Erythroblast (primary cell): ENCODE results near the gene C1orf50.
"Not testable (repeated sequence)": the region's sequence is repeated elsewhere in the genome, so short reads cannot be mapped to it uniquely, and the experiment has no call there.

Experiments used
- DNase-seq, 2 experiments: peaks; one replicate each; lab custom pipeline; 2025; lab: John Stamatoyannopoulos, UW
- GATA1 ChIP-seq: IDR thresholded peaks from 2 replicates; pipeline ENCODE4 v1.6.1; 2011; ENCODE audit warnings: low read depth, mild to moderate bottlenecking, control low read depth, low read length, moderate library complexity
- POLR2A ChIP-seq: IDR thresholded peaks from 2 replicates; pipeline ENCODE4 v1.6.1; 2011; ENCODE audit warnings: mild to moderate bottlenecking, low read length

Gene C1orf50

GRCh38 chr1:42744148-42744413, 23.0 kb upstream of the C1orf50 start:
- TF ChIP-seq POLR2A (no peak), GATA1 (no peak)
- no peak for DNase-seq

- TF ChIP-seq GATA1 (no peak), POLR2A (no peak)
- DNase-seq, result no peak
Measured at GRCh38 chr1:42745851-42746250, 21.2 kb upstream of the C1orf50 start.

GRCh38 chr1:42746436-42747105, 20.5 kb upstream of the C1orf50 start:
- DNase-seq, result no peak
- TF ChIP-seq POLR2A (no peak), GATA1 (no peak)

GRCh38 chr1:42747125-42747524, 19.9 kb upstream of the C1orf50 start:
- peak; percentile 26 to 62 for DNase-seq

GRCh38 chr1:42748021-42748420, 19.0 kb upstream of the C1orf50 start:
- DNase-seq, result no peak
- TF ChIP-seq POLR2A (no peak), GATA1 (no peak)

More at GRCh38 chr1:42747125-42747524, 19.9 kb upstream of the C1orf50 start:
- no peak for TF ChIP-seq POLR2A
- no peak for TF ChIP-seq GATA1

- no peak for DNase-seq
- no peak for TF ChIP-seq POLR2A
Measured at GRCh38 chr1:42748461-42749410, 18.3 kb upstream of the C1orf50 start.

- TF ChIP-seq GATA1 (no peak), POLR2A (no peak)
- no peak for DNase-seq
Measured at GRCh38 chr1:42750041-42750440, 17.0 kb upstream of the C1orf50 start.

- not testable (repeated sequence) for DNase-seq
Measured at GRCh38 chr1:42751511-42752070, 15.5 kb upstream of the C1orf50 start.

GRCh38 chr1:42752284-42752683, 14.8 kb upstream of the C1orf50 start:
- no peak for TF ChIP-seq POLR2A
- no peak for TF ChIP-seq GATA1
- DNase-seq, result no peak

GRCh38 chr1:42753070-42753469, 14.0 kb upstream of the C1orf50 start:
- no peak for DNase-seq
- no peak for TF ChIP-seq POLR2A
- no peak for TF ChIP-seq GATA1

GRCh38 chr1:42756956-42757891, 9.8 kb upstream of the C1orf50 start:
- TF ChIP-seq POLR2A, result no peak
- no peak for TF ChIP-seq GATA1
- DNase-seq, result peak; percentile 75 to 78

- TF ChIP-seq POLR2A (no peak), GATA1 (no peak)
Measured at GRCh38 chr1:42757892-42758275, 9.2 kb upstream of the C1orf50 start.

GRCh38 chr1:42758641-42759040, 8.4 kb upstream of the C1orf50 start:
- no peak for TF ChIP-seq POLR2A
- no peak for TF ChIP-seq GATA1

More at GRCh38 chr1:42757892-42758275, 9.2 kb upstream of the C1orf50 start:
- no peak for DNase-seq

GRCh38 chr1:42759114-42759513, 7.9 kb upstream of the C1orf50 start:
- no peak for DNase-seq

More at GRCh38 chr1:42758641-42759040, 8.4 kb upstream of the C1orf50 start:
- no peak for DNase-seq

More at GRCh38 chr1:42759114-42759513, 7.9 kb upstream of the C1orf50 start:
- TF ChIP-seq POLR2A (no peak), GATA1 (no peak)
